NB4 (cell line): Measurements from ENCODE around the gene SNRPE.

ENCODE experiments used
- POLR2A ChIP-seq: IDR thresholded peaks from 2 replicates; pipeline ENCODE4 v1.6.1; 2011; ENCODE audit warnings: mild to moderate bottlenecking; ENCODE audit not compliant: insufficient read length; ENCODE audit errors: extremely low read depth
- TF ChIP-seq, protein P1 (sequence below): IDR thresholded peaks from one replicate; pipeline ENCODE4 v1.5.1; 2012; ENCODE audit warnings: low read depth, low read length

DNA sequence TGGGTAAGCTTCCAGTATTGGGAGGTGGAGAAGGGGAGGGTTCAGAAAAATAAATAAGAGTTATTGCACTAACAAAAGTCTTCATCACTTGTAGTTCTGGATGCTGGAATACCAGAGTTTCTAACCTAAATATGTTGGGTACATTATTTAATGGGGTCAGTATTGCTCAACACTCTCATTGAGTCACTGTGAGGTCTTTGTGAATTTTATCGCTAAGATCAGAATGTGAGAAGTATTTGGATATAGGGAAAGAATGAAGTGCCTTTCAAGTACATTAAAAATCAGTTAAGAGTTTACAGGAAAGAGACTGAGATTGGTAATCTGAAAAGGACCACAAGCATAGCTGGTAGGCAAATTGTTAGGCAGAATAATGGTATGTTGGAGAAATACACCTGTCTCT is 8.8 kb downstream of the SNRPE start:
- TF ChIP-seq, protein P1, sequence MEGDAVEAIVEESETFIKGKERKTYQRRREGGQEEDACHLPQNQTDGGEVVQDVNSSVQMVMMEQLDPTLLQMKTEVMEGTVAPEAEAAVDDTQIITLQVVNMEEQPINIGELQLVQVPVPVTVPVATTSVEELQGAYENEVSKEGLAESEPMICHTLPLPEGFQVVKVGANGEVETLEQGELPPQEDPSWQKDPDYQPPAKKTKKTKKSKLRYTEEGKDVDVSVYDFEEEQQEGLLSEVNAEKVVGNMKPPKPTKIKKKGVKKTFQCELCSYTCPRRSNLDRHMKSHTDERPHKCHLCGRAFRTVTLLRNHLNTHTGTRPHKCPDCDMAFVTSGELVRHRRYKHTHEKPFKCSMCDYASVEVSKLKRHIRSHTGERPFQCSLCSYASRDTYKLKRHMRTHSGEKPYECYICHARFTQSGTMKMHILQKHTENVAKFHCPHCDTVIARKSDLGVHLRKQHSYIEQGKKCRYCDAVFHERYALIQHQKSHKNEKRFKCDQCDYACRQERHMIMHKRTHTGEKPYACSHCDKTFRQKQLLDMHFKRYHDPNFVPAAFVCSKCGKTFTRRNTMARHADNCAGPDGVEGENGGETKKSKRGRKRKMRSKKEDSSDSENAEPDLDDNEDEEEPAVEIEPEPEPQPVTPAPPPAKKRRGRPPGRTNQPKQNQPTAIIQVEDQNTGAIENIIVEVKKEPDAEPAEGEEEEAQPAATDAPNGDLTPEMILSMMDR: no peak
- no peak for TF ChIP-seq POLR2A
